Measurements from ENCODE around the gene BAZ2A. TPM values are rescaled to one million over a fixed set of nuclear protein-coding genes. Genes with fewer than 3 reads are reported as not detected.

The BAZ2A gene
- total and polyA plus RNA-seq, 8 donors = 90.9 to 113 (median 97.6) TPM

- no peaks in the 10 kb centered on the region for H3K27me3 ChIP-seq
- peaks cover 5 to 78% of the 10 kb centered on the region in 2 donors for H3K4me1 ChIP-seq
- DNase-seq (no peak), ATAC-seq (no peak)
- intact Hi-C loops (cut with DNase I) = no loop called here
- H3K9me3 ChIP-seq = no peaks in the 10 kb centered on the region
- H3K36me3 ChIP-seq = peaks cover 0 to 19% of the 10 kb centered on the region in 2 donors
- no peak overlapping the region for H3K27ac ChIP-seq
- TF ChIP-seq CTCF (IDR thresholded peaks at IDR 0.05) = no peak
- H3K4me3 ChIP-seq = no peak overlapping the region
Observed at GRCh38 chr12:56626701-56627100, 3.4 kb downstream of the BAZ2A start.

- Histone ChIP-seq H3K9me3 (no peaks in the 10 kb centered on the region), H3K4me3 (no peak overlapping the region), H3K36me3 (peaks cover 0 to 54% of the 10 kb centered on the region in 2 donors), H3K27ac (no peak overlapping the region), H3K4me1 (peaks cover 0 to 58% of the 10 kb centered on the region in 2 donors), H3K27me3 (no peaks in the 10 kb centered on the region)
- DNase-seq = no peak
- intact Hi-C loops (cut with DNase I) = no loop called here
- TF ChIP-seq CTCF (IDR thresholded peaks at IDR 0.05) = no peak
- ATAC-seq = no peak
Observed at GRCh38 chr12:56622535-56622934, 7.6 kb downstream of the BAZ2A start.

GRCh38 chr12:56616925-56617324 is 13.2 kb downstream of the BAZ2A start:
- no peak overlapping the region for H3K27ac ChIP-seq
- intact Hi-C loops (cut with DNase I) = no loop called here
- ATAC-seq = no peak

GRCh38 chr12:56616244-56616643 is 13.9 kb downstream of the BAZ2A start:
- peaks cover 0 to 5% of the 10 kb centered on the region in 2 donors for H3K4me1 ChIP-seq
- peaks cover 3 to 93% of the 10 kb centered on the region in 2 donors for H3K36me3 ChIP-seq
- H3K27ac ChIP-seq = no peak overlapping the region
- H3K27me3 ChIP-seq = no peaks in the 10 kb centered on the region
- H3K9me3 ChIP-seq = no peaks in the 10 kb centered on the region
- intact Hi-C loops (cut with DNase I) = no loop called here
- ATAC-seq (no peak), DNase-seq (no peak)
- TF ChIP-seq CTCF (IDR thresholded peaks at IDR 0.05) = no peak
- no peak overlapping the region for H3K4me3 ChIP-seq

More at GRCh38 chr12:56616925-56617324, 13.2 kb downstream of the BAZ2A start:
- Histone ChIP-seq H3K27me3 (no peaks in the 10 kb centered on the region), H3K9me3 (no peaks in the 10 kb centered on the region), H3K4me3 (no peak overlapping the region), H3K4me1 (peaks cover 0 to 12% of the 10 kb centered on the region in 2 donors), H3K36me3 (peaks cover 0 to 93% of the 10 kb centered on the region in 2 donors)
- no peak for TF ChIP-seq CTCF (IDR thresholded peaks at IDR 0.05)
- DNase-seq = no peak

- Histone ChIP-seq H3K36me3 (peaks cover 8 to 96% of the 10 kb centered on the region in 2 donors), H3K4me3 (no peak overlapping the region), H3K27ac (no peak overlapping the region), H3K9me3 (no peaks in the 10 kb centered on the region), H3K27me3 (no peaks in the 10 kb centered on the region), H3K4me1 (no peaks in the 10 kb centered on the region)
- intact Hi-C loops (cut with DNase I) = no loop called here
- no peak for TF ChIP-seq CTCF (IDR thresholded peaks at IDR 0.05)
- no peak for ATAC-seq
- no peak for DNase-seq
Observed at GRCh38 chr12:56614627-56615026, 15.5 kb downstream of the BAZ2A start.

Data from left lung (tissue), 10 donors.